GM04504 (cell line): ENCODE results near the gene RPGRIP1L.

Source experiments
- DNase-seq: peaks from one replicate; pipeline ENCODE4 v3.0.0-alpha.2; 2012; ENCODE audit warnings: low read depth

Gene RPGRIP1L

GRCh38 chr16:53703590-53704444, at the start of gene RPGRIP1L, which contains the start of gene FTO:
Gene RPGRIP1L (minus strand): TSS chr16:53703859. CDS start chr16:53700723, 3,136 bp downstream.
Gene FTO (plus strand): TSS chr16:53704156.
- peak; percentile 99 for DNase-seq

DNA sequence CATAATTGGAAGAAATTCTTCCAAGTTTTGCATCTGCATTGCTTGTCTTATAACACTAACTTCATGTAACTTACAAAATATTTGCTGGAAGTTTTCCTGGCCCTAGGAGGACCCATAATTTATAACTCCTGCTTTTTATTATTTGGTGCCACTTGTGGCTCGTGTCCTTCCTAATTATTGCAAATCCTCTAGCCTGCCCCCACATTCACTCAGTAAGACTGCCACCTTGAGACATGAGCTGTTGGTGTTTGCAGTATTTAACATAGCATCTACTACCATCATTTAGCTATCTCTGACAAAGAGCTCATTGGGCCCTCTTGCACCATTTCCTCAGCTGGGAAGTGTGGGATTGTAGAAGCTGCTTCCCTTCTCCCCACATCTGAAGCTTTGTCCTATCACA, 49.8 kb upstream of the RPGRIP1L start:
- DNase-seq, result no peak

DNA sequence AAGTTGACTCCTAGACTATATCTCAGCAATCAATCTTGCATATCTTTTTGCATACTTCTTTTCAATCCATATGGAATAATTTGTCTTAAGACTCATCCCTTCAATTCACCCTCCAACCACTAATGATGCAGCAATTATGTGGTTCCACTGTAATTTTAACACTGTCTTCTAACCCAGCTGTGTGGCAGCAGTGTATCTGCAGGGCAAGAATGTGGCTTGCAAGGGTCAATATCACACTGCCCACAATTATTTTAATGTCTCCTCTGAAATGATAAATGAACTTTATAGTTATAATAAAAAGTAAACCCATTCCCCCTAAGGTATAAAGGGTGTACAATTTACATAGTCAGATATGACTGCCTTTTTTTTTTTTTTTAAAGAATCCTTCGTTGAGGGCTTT, 48.9 kb upstream of the RPGRIP1L start:
- no peak for DNase-seq

DNA sequence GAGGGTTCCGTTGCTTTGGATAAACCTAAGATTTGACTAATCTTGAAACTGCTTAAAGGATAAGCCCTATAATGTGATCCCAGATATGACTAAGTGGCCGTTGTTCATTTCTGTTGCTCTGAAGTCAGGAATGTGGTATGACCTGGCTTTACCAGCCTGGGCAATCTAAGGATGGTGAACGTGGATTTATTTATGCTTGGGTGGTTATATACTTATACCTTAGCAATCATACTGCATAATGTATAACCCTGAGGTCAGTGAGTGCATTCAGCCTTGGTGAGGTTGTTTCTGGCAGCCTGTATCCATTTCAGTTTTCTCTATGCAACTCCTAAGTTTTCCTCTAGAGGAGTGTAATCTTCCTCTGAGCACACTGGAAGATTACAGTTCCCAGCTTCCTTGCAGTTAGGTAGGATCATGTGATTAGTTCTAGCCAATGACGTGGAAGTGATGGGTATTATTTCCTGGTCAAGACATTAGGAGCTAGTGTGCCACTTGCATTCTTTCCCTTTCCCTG, 42.2 kb upstream of the RPGRIP1L start:
- DNase-seq, result no peak

DNA sequence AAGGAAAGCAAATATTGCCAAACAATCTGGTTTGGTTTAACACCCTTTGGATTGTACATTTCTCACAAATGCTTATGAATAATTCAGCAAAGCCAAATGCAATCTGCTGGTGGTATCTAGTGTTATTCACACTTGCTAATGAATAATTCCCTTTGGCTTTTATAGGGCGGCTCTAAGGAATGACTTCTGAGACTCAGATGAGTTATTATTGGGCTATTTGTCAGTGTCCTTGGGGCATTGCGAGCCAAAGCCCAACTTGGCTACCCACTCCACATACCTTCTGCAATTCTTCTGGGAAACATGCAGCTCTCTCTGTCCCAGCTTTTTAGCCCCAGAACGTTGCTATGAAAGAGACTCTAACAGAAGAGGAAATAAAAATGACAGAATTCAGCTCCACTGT, 41.4 kb upstream of the RPGRIP1L start:
- DNase-seq, result peak; percentile 70

GRCh38 chr16:53744449-53744848, 40.8 kb upstream of the RPGRIP1L start:
- no peak for DNase-seq

GRCh38 chr16:53743149-53743566, 39.5 kb upstream of the RPGRIP1L start:
- no peak for DNase-seq

- DNase-seq, result no peak
Observed at GRCh38 chr16:53741546-53741945, 37.9 kb upstream of the RPGRIP1L start.

GRCh38 chr16:53740933-53741531, 37.4 kb upstream of the RPGRIP1L start:
- no peak for DNase-seq

GRCh38 chr16:53740476-53740875, 36.8 kb upstream of the RPGRIP1L start:
- DNase-seq, result no peak

DNA sequence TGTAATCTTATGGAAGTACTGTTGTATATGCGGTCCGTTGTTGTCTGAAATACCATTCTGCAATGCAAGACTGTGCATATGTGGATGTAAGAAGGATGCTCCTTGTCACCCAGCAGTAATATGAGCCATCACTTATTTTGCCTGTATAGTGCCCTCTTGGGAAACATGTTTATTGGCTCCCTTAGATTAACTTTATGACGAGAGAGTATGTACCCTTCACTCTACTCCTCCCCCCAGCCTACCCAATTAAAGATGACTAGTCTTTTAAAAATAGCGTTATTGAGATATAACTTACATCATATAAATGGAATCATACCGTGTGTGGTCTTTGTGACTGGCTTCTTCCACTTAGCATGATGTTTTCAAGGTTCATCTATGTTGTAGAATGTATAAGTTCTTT, 33.9 kb upstream of the RPGRIP1L start:
- no peak for DNase-seq

- DNase-seq, result no peak
Observed at GRCh38 chr16:53736297-53736696, 32.6 kb upstream of the RPGRIP1L start.

GRCh38 chr16:53734908-53735307, 31.2 kb upstream of the RPGRIP1L start:
- no peak for DNase-seq

GRCh38 chr16:53732296-53732929, 28.8 kb upstream of the RPGRIP1L start:
- no peak for DNase-seq

DNA sequence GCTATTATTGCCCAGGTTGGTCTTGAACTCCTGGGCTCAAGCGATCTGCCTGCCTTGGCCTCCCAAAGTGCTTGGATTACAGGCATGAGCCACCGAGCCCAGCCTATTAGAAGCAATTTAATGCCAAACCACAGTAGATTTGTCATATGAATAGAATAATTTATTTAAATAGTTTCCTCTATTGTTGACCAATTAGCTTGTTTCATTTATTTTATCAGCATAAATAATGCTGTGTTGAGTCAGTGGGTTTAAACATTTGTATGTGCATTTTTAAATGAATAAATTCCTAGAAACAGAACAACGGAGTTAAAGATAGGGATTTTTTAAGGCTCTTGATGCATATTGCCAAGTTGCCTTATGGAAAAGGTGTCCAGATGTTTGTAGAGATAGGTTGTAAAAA, 27.0 kb upstream of the RPGRIP1L start:
- DNase-seq, result no peak

- no peak for DNase-seq
Observed at GRCh38 chr16:53726625-53727024, 23.0 kb upstream of the RPGRIP1L start.

DNA sequence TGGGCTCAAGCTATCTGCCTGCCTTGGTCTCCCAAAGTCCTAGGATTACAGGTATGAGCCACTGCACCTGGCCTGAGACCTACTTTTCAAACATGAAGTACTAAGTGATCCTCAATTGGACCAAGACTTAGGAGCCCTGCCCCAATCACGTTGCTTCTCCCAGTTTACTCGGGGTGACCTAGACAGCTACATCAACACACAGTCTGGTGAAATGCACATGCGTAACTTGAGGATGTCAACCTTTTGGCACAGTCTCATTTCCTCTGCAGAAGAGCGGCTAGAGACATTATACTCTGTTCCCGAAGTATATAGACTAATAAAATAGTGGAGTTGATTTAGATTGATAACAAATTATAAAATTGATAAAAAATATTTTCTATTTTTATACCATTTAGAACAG, 17.4 kb upstream of the RPGRIP1L start:
- DNase-seq, result no peak

DNA sequence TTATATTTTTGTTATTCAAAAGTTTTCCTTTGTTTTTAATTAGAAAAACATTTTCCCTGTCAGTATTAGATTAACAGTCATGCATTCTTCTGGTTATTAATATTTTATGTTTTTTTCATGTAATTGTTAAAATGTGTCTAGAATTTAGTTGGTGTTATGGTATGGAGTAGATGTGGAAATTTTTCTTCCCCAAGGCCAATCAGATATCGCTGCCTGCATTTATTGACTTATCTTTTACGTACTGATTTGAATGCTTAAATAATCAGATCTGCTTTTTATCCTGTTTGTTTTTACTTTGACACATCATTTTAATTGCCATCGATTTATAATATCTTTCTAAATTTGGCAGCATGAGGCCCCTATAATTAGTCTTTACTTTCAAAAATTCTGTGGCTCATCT, 13.9 kb upstream of the RPGRIP1L start:
- DNase-seq, result no peak

DNA sequence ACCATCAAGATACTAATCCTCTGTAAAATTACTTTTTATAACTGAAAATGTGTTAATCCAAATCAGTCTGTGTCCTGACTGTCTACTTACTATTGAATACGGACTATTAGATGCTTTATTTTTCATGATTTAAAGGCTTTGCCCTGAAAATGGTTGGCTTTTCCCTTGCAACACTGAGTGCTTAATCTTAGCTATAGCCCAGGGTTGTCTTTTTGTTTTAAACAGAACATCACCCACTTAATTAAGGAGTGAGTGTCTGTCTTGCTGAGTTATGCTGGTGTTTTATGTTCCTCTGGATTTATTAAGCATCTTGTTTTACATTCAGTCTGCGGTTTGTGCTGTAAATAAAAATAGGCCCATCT, 11.3 kb upstream of the RPGRIP1L start:
- no peak for DNase-seq

DNA sequence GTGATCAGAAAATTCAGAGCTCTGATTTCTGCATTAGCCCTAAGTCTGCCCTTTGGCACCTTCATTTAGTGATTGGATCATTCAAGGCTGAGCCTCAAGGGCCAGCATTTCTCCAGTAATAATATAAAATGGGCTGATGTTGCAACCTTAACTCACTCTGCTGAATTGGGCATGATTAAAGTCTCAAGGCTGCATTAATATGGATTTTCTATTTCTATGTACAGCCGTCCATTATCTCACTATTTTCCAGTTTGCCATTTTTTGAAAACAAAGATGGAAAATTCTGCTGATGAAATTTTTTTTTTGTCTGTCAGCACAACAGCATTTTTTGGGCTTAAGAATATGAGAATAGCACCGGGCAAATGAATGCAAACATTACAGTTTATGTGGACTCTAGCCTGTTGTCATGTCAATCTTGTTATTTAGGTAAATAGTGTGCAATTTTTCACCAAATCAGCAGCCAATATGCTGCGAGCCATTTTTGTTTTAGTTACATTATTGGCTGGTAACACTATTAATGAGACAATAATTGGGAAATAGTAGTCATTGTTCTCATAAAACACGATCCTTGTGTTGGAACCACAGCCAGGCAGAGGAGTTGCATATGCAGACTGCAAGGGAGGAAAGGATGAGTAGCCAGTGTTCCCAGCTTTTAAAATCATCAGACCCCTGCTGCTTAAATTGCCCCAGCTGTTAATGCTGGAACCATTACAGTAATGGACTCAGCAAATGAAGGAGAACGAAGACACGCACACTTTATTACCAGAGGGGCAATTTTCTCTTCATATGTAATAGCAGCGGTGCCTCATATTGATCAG, 10.8 kb upstream of the RPGRIP1L start:
- peak; percentile 44 for DNase-seq

GRCh38 chr16:53713403-53714204, 9.9 kb upstream of the RPGRIP1L start:
- no peak for DNase-seq
